Measurements from ENCODE around the gene MEPE.

Gene MEPE

DNA sequence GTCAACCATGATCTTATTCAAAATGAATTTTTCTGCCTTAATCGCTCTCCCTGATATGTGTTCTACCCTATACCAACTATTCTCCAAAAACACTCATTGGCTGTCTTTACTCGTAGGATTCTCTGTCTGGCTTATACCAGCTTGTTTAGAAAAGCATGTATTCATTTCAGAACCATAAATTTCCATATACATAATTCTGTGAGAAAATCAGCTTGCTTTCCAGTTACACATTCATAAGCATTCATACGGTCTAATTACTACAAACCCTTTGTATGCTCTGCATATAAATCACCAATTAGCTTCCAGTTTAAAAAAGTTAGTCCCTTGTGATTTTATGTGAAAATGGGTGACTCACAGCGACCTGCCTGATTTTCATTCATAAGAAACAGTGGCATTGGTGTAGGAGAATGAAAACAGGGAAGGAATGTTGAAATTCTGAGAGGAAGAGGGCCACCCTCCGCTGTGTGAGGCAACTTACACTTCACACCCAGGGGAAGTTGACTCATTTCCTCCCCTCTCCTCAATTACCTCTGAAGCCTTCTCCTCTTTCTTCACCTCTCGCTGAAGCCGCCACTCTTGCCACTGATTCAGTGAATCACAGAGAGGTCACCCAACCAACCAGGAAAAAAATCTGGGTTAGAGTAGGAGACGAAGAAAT, 63.3 kb downstream of the MEPE start:
- peak; percentile 77 for DNase-seq (ENCODE audit: low read depth)
- TF ChIP-seq, protein P1, sequence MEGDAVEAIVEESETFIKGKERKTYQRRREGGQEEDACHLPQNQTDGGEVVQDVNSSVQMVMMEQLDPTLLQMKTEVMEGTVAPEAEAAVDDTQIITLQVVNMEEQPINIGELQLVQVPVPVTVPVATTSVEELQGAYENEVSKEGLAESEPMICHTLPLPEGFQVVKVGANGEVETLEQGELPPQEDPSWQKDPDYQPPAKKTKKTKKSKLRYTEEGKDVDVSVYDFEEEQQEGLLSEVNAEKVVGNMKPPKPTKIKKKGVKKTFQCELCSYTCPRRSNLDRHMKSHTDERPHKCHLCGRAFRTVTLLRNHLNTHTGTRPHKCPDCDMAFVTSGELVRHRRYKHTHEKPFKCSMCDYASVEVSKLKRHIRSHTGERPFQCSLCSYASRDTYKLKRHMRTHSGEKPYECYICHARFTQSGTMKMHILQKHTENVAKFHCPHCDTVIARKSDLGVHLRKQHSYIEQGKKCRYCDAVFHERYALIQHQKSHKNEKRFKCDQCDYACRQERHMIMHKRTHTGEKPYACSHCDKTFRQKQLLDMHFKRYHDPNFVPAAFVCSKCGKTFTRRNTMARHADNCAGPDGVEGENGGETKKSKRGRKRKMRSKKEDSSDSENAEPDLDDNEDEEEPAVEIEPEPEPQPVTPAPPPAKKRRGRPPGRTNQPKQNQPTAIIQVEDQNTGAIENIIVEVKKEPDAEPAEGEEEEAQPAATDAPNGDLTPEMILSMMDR (conservative IDR thresholded peaks at IDR 0.05; ENCODE audit: low read length), result no peak
- H3K4me3 ChIP-seq (ENCODE audit: low read length), result no peak overlapping the region
